Measurements from ENCODE around the gene KIF6.

KIF6 gene

GRCh38 chr6:39555136-39555535 is 170.1 kb downstream of the KIF6 start:
- Histone ChIP-seq H3F3A (ENCODE audit: insufficient read depth) (no peaks in the 10 kb centered on the region), H3K27me3 (ENCODE audit: low read length) (no peaks in the 10 kb centered on the region), H3K4me2 (ENCODE audit: low read depth, low read length, poor library complexity, severe bottlenecking) (no peak overlapping the region), H3K27ac (ENCODE audit: low read depth, low read length) (no peak overlapping the region), H4K20me1 (ENCODE audit: low read depth, low read length) (no peaks in the 10 kb centered on the region), H2AFZ (ENCODE audit: low read depth, low read length, severe bottlenecking) (no peak overlapping the region), H3K9ac (ENCODE audit: low read length) (no peak overlapping the region), H3K4me3 (ENCODE audit: insufficient read depth, low read length, poor library complexity, severe bottlenecking) (no peak overlapping the region), H3K79me2 (ENCODE audit: insufficient read depth, low read length) (no peaks in the 10 kb centered on the region), H3K36me3 (ENCODE audit: low read length) (no peaks in the 10 kb centered on the region), H3K9me3 (ENCODE audit: insufficient read depth, low read length) (no peaks in the 10 kb centered on the region), H3K9me2 (replicated peaks; ENCODE audit: insufficient read depth, low read length) (no peaks in the 10 kb centered on the region)
- TF ChIP-seq EZH2phosphoT487 (conservative IDR thresholded peaks at IDR 0.05; ENCODE audit: low read length) (no peak), CTCF (IDR thresholded peaks at IDR 0.05; ENCODE audit: insufficient read depth, low read length, poor library complexity, severe bottlenecking) (no peak)

DNA sequence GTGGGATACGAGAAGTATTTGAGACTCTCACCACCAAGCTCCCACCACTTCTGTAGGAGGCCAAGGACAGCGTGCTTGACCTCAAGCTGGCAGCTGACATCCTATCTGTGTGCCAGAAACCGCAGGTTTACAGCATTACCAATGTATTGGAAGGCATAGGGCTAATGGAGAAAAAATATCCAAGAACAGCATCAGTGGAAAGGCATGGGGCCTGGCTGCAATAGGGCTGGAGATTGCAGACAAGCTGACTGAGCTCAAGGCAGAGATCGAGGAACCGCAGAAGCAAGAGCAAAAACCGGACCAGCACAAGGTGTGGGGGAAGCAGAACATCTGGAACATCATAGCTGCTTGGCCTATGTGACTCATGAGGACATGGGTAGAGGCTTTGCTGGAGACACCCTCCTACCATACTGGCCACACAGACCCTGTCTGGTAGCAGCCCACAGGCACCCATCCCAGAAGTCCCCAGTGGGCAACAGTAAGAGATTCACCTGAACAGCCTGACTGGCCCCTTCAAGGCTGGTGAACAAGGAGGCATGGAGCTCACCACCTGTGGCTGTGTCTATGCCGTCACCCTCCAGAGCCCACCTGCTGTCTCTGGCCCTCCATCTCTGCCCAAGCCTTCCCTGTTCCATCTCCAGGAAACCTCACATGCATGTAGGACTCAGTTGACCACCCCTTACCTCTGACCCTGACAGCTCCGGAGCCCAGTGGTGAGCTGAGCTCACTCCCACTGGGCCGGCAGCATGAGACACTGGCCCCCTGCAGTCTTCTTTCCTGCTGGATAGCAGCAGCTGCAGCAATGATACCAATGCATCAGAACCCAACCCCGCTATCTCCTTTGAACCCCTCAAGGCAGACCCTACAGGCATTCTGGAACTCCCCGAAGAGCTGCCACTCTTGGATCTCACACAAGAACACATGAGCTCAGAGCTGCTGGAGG is 171.1 kb downstream of the KIF6 start:
- no peak overlapping the region for H3K4me3 ChIP-seq (ENCODE audit: insufficient read depth, low read length, poor library complexity, severe bottlenecking)
- H3K9ac ChIP-seq (ENCODE audit: low read length) = no peak overlapping the region
- no peak overlapping the region for H3K27ac ChIP-seq (ENCODE audit: low read depth, low read length)
- H2AFZ ChIP-seq (ENCODE audit: low read depth, low read length, severe bottlenecking) = no peak overlapping the region
- no peaks in the 10 kb centered on the region for H3K27me3 ChIP-seq (ENCODE audit: low read length)
- H3K36me3 ChIP-seq (ENCODE audit: low read length) = no peaks in the 10 kb centered on the region
- H3K79me2 ChIP-seq (ENCODE audit: insufficient read depth, low read length) = no peaks in the 10 kb centered on the region
- no peaks in the 10 kb centered on the region for H3K9me2 ChIP-seq (replicated peaks; ENCODE audit: insufficient read depth, low read length)
- no peaks in the 10 kb centered on the region for H4K20me1 ChIP-seq (ENCODE audit: low read depth, low read length)
- TF ChIP-seq CTCF (IDR thresholded peaks at IDR 0.05; ENCODE audit: insufficient read depth, low read length, poor library complexity, severe bottlenecking) = no peak
- TF ChIP-seq EZH2phosphoT487 (conservative IDR thresholded peaks at IDR 0.05; ENCODE audit: low read length) = no peak
- H3K4me2 ChIP-seq (ENCODE audit: low read depth, low read length, poor library complexity, severe bottlenecking) = no peak overlapping the region
- H3F3A ChIP-seq (ENCODE audit: insufficient read depth) = no peaks in the 10 kb centered on the region
- H3K9me3 ChIP-seq (ENCODE audit: insufficient read depth, low read length) = no peaks in the 10 kb centered on the region

GRCh38 chr6:39553029-39553428 is 172.2 kb downstream of the KIF6 start:
- Histone ChIP-seq H3K9me3 (ENCODE audit: insufficient read depth, low read length) (no peaks in the 10 kb centered on the region), H3K9me2 (replicated peaks; ENCODE audit: insufficient read depth, low read length) (no peaks in the 10 kb centered on the region), H3K4me2 (ENCODE audit: low read depth, low read length, poor library complexity, severe bottlenecking) (no peak overlapping the region), H4K20me1 (ENCODE audit: low read depth, low read length) (no peaks in the 10 kb centered on the region), H3F3A (ENCODE audit: insufficient read depth) (no peaks in the 10 kb centered on the region), H3K4me3 (ENCODE audit: insufficient read depth, low read length, poor library complexity, severe bottlenecking) (no peak overlapping the region), H3K36me3 (ENCODE audit: low read length) (no peaks in the 10 kb centered on the region), H3K79me2 (ENCODE audit: insufficient read depth, low read length) (no peaks in the 10 kb centered on the region), H2AFZ (ENCODE audit: low read depth, low read length, severe bottlenecking) (no peak overlapping the region), H3K27ac (ENCODE audit: low read depth, low read length) (no peak overlapping the region), H3K9ac (ENCODE audit: low read length) (no peak overlapping the region), H3K27me3 (ENCODE audit: low read length) (no peaks in the 10 kb centered on the region)
- no peak for TF ChIP-seq CTCF (IDR thresholded peaks at IDR 0.05; ENCODE audit: insufficient read depth, low read length, poor library complexity, severe bottlenecking)
- no peak for TF ChIP-seq EZH2phosphoT487 (conservative IDR thresholded peaks at IDR 0.05; ENCODE audit: low read length)
